RCC 7860 (cell line): ENCODE results near the gene ENHO.

Experiments
- DNase-seq: peaks from one replicate; pipeline ENCODE4 v3.0.0-alpha.2; 2015; ENCODE audit warnings: low spot score
- FAIRE-seq: peaks from 2 replicates; lab custom pipeline; 2012; peaks lifted over from hg19 to GRCh38; lab: Jason Lieb, UNC

ENHO gene

DNA sequence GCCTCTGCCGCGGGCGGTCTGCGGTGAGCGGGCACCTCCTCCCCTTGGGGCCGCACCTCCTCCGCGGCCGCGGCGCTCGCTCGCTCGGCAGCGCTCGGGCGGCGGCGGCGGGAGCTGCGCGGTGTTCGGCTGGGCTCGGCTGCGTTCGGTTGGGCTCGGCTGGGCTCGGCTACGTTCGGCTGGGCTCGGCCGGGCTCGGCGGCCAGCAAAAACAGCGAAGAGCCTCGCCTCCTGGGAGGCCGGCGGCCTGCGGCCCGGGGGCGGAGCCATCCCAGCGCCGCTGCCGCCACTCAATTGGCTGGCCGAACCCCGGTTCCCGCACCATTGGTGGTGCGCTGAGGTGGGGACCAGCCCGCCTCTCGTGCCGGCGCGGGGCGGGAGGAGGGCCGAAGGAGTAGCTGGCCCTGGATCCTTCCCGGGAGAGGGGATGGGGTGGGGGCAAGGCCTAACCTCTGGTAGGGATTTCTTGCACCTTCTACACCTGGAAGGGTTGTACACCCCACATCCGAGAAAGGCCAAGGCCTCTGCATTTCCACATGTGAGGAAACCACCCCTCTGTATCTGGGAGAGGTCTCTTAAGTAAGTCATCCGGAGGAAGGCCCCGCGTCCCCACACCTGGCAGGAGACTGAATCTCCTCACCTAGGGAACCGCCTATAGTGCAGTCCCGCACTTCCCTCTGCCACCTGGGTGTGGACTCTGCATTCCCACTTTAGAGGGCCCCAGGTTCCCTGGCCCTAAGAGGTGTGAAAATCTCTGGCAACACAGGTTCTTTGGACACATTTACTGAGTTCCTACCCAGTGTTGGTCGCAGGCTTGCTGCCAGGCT lies at the start of gene ENHO:
Gene ENHO (minus strand): TSS at position 20 of the 827 bp plus-strand sequence. CDS start 1,295 bp downstream, outside the sequence.
- DNase-seq (peak; percentile 70), FAIRE-seq (no peak)

DNA sequence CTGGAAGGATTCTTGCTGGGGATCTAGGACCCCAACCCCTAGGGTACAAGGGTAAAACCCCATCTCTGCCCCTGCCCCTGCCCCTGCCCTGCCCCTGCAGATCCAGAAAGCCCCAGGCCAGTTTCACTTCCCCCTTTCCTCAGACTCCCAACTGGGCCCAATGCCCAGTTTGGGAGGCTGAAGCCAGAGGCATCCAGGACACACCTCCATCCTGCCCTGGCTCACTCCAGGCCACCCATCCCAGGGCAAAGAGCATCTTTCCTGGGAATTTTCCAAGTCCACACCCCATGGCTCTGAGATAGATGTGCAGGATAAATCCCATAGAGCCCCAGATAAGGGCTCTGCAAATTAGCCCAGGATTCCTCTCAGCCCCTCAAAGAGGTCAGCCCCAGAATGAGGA lies 49.3 kb upstream of the ENHO start:
- FAIRE-seq (no peak), DNase-seq (no peak)

DNA sequence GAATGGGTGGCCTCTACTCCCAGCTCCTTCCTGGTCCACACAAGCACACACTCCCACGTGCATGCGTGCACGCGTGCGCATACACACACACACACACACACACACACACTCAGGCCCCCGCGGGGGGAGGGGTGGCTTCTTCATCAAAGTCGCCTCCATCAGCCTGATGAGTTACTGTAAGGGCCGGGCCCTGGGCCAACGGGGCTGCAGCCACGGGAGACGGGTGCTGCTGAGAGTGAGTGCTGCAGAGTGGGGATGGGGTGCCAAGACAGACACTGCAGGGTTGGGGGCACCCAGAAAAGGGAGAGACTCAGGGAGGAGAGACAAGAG lies 48.7 kb upstream of the ENHO start:
- no peak for FAIRE-seq
- DNase-seq: no peak

DNA sequence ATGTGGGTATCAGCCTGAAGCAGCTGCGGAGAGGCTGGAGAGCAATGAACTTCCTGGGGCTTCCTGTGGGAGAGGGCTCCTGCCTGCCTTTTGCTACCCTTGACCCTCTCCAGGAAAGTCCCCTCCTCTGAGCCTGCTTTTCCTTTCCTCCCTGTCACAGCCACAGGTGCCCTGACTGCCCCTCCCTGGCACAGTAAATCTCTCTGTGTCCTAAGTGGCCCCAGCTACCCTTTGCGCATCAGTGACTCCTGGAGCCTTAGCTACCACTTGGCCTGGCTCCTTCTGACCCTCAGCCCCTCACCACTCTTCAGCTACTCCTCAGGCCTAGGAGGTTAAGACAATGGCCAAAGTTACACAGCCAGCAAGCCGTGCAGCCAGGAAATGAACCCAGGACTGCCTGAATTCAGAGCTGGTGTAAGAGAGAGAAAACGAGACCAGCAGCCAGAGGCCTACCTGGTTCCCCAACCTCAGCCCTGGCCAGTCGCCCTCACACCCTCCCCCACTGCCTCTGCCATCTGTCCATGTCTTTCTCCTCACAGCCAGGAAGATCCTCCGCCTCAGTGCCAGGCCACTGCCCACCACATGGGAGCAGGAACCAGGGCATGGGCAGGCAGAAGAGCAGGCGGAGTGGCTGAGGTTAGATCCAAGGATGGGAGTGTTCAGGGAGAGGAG lies 48.2 kb upstream of the ENHO start:
- no peak for FAIRE-seq

DNA sequence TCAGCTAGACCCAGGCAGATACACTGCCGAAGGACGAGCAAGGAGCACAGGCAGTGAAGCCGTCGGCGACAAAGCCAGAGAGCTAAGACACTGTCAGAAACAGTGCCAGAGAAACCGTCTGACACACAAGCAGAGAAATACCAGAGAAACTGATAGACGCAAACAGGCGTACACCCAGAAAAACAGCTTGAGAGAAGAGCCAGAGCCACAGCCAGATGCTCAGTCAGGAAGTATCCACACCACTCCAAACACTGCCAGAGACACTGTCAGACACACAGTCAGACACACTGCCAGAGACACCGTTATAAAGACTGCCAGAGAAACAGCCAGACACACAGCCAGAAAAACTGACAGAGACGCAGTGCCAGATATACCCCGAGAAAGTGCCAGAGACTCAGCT lies 47.6 kb upstream of the ENHO start:
- FAIRE-seq (no peak), DNase-seq (no peak)

More for the DNA sequence above, 48.2 kb upstream of the ENHO start:
- DNase-seq: no peak

DNA sequence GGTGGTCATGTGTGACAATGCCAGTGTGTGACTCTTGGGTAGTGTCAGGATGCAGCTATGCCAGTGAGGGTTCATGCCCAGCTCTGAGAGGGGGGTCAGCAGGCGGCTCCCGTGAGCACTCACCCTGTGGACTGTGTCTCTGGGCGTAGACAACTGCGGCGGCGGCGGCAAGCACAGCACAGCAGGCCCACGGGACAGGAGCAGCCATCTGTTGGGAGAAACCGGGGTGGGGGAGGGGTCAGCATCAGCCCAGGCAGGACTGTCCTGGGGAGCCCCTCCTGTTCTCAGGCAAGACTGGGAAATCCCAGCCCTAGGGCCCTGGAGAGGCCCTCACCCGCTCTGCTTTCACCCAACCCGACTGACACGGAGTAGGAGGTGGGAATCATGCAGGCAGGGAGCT lies 46.0 kb upstream of the ENHO start:
- DNase-seq: no peak

DNA sequence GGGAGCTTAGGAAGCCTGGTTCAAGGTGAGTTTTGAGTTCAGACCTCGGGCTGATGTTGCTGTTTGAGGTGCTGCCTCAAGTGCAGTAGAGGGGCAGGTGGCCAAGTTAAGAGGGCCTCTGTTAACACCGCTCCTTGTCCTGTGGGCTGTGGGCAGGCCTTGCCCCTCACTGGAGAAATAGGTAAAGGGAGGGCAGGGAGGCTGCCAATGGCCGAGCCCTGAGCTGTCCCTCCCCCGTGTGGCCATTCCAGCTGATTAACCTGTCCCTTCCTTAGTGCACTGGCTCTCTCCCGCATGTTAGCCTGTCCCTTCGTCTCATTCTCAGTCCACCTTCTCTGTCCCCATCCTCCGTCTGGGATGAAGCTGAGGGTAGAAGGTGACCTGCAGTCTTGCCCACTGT lies 45.3 kb upstream of the ENHO start:
- DNase-seq (no peak), FAIRE-seq (no peak)

More for the DNA sequence above, 46.0 kb upstream of the ENHO start:
- FAIRE-seq: no peak

DNA sequence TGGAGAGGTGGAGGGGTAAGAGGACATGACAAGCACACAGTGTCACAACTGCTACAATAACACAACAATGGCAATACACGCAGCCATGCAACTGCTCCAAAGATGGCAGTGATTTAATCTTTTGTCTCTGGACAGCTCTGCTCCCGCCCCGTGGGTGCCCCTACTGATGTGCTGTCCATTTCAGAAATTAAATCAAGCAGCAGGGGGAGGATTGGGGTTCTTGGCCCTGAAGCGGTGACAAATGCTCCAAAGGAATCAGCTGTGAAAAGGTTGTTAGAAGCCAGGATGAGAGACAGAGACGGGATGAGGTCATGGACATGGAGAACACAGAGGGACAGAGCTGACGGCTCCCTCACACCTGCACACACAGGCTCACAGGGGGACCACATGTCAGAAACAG lies 44.2 kb upstream of the ENHO start:
- DNase-seq (no peak), FAIRE-seq (no peak)

DNA sequence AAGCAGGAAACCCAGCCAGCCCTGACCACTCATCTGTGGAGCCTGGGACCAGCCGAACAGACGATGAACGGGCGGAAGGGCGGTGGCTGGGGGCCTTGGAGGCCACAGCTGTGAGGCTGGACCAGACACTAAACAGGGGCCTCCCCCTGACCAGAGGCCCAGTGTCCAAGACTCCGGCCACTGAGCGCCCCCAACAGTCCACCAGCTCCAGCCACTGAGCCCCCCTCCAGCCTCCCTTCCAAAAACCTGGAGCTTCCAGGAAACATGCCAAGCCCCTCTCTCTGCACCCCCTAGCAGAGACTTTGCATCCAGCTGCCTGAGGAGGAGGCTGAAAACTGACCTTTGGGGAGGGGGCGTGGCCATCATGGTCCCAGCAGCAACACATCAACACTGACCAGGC lies 43.5 kb upstream of the ENHO start:
- FAIRE-seq (no peak), DNase-seq (no peak)

DNA sequence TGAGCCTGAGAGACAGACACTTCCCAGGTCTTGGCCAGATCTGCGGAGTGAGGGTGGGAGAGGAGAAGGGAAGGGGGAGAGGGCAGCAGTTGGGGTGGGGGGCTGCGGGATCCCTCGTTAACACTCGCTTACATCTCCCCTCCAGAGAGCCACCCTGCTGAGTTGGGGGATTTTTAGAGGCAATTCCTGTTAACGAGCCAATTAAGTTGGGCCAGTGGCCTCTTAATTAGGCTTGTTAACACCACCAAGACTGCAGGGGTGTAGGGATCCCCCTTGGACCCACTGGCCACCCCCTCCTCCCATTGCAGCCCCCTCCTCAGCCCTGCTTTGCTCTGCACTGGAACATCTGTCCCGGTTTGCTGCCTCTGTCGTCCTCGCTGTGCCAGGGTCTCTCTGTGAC lies 43.1 kb upstream of the ENHO start:
- no peak for DNase-seq
- no peak for FAIRE-seq

DNA sequence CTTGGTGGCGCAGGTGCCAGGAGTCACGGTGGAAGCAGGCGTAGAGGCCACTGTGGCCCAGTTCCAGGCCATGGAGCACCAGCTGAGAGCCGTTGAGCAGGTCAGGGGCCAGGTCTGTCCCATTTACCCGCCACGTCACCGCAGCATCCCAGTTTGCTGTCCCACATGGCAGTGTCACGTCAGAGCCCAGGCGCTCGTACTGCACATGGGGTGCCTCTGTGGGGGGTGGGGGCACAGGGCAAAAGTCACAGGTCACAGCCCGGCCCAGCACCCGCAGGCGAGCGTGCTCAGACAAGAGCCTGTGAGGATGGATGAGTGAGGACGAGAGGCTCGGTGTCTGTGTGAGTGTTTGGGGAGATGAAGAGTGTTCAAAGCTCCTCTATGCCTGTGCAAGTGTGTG lies 41.8 kb upstream of the ENHO start:
- FAIRE-seq: no peak

DNA sequence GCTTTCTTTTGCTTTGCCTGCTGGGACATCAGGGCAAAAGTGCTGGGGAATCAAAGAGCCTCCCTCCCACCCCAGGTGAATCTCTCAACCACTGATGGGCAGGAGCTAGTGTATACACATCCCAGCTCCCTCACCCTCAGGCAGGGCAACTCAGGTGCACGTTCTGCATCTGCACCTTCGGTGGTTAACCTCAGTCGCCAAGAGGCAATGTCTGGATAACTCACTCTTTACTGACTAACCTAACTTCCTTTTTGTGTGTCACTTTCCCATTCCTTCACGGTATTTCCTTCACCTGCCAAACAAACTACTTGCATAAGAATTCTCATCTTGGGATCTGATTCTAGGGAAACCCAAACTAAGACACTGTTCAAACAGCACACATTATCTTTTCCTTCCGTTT lies 40.5 kb upstream of the ENHO start:
- FAIRE-seq (no peak), DNase-seq (no peak)

More for the DNA sequence above, 41.8 kb upstream of the ENHO start:
- DNase-seq: no peak

DNA sequence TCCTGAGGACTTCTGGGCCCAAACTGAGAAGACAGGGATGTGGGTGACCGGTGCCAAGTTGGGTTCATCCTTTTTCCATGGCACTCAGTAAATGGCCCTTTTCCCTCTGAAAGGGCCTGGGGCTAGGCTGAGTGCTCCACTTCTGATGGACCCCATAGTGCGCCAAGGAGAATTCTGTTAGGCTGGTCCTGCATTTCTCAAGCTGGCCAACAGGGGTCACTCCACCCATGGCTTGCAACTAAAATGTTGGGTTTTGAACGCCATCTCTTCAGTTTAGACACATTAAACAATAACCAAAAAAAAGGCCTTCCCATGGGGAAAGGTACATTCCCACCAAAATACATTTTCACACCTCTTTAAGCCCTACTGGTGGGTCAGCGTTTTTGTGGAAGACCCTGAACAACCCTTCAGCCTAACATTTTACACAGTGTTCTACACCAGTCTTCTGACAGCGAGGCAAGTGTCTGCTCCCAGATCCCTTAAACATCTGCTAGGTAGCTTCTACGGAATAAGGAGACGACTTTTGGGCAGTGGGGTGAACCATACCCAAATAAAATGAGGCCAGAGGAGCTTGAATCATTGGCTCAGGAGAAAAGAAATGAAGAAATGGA lies 39.5 kb upstream of the ENHO start:
- FAIRE-seq: no peak

DNA sequence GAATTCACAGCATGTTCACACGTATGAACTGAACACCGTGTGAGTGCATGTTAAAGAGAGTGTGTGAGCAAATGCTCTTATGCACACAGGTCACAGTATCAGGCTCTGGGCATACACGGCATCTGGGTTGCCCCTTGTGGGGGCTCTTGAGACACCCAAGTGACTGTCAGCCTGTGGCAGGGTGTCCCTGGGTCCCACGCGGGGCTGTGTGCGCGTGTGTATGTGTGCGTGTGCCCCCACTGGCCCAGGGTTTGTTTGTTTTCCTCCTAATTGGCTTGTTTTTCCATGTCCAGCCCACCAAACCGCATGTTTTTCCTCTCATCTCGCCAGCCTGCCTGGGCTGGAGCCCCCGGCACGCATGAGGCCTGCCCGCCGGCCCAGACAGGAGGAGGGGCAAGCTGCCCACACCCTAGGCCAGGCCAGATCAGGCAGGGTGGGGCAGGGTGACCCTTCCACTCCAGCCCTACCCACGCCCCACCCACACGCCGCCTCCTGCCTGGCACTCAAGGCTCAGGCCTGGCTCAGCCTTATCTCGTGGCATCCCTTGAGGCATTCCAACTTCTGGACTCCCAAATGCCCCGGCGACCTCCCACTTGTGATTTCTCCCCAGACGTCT lies 37.9 kb upstream of the ENHO start:
- DNase-seq (no peak), FAIRE-seq (no peak)

More for the DNA sequence above, 39.5 kb upstream of the ENHO start:
- no peak for DNase-seq

DNA sequence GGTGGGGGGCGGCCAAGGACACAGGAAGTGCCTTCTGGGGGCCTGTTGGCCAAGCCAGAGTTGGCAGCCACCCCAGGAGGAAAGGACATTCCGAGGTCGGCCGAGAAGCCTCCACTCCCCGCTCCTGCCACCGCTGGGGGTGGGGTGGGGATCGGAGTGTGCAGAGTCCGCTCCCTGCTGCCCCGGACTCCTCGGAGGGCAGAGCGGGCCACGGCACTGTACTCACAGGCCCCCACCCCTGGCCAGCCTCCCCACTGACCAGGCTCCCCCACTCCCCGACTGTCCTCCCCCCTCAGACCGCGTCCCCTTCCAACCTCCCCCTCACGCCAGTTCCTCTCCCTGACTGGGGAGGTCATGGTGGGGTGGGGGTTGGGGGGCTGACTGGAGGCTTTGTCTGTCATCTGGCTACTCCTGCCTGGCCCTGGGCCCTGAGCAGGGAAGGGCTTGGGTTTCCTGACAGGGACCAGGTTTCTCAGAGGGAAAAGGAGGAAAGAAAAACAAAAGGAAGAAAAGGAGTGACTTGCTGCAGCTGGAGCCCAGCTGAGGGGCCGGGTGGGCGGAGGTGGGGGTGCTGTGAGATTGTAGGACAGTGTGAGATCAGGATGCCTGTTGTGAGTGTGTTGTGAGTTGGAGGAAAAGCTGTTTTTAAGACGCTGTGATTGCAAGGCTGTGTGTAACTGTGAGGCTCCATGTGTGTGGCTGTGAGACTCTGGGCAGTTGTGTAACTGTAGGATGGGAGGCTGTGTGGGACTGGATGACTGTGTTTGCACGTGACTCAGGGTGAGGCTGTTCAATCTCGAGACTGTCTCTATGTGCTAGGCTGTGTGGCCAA lies 37.0 kb upstream of the ENHO start:
- no peak for DNase-seq
- no peak for FAIRE-seq

DNA sequence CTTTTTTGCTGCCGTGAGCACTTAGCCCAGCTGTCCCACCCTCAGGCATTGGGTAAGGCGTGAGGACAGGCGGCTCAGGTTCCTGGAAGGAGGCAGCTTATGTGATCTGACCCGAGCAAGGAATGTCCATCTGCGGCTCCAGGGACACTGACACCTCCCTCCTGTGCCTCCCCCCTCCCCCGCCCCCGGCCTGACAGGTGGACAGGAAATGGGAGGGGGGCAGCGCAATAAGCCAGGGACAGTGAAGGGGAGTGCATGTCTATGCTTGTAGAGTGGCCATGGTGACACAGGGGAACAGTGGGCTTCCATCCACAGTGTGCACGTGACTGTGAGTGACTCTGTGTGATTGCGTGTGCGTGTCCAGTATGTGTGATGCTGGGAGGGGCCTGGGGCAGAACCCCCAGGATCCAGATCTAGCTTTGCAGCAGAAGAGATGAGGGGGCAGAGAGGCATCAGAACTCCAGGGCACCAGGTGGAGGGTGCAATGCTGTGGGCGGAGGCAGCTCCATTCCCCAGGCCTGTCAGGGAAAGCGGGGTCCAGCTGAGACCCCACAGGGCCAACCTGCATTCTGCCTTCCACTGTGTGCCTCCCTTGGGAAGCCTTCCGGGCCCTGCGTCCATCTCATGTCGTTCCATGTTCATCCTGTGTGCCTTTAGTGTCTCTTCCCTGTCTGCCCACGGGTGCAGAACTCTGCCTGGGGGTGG lies 36.3 kb upstream of the ENHO start:
- FAIRE-seq (no peak), DNase-seq (no peak)

DNA sequence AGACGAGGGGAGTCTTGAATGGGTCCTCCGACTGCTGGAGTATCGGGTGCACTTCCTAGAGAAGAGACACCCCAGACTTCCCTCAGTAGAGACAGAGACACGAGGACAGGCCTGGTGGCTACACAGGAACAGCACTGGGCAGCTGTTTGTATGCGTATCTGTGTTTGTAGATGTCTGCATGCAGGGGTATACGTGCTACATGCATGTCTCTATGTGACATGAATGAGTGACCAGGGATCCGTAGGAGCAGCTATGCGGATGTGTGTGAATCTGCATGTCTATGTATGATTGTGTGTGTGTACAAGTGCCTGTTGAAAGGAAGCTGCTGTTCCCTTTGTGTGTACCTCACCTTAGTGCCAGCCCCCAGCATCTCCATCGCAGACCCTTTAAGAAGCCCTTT lies 35.6 kb upstream of the ENHO start:
- FAIRE-seq (no peak), DNase-seq (no peak)

DNA sequence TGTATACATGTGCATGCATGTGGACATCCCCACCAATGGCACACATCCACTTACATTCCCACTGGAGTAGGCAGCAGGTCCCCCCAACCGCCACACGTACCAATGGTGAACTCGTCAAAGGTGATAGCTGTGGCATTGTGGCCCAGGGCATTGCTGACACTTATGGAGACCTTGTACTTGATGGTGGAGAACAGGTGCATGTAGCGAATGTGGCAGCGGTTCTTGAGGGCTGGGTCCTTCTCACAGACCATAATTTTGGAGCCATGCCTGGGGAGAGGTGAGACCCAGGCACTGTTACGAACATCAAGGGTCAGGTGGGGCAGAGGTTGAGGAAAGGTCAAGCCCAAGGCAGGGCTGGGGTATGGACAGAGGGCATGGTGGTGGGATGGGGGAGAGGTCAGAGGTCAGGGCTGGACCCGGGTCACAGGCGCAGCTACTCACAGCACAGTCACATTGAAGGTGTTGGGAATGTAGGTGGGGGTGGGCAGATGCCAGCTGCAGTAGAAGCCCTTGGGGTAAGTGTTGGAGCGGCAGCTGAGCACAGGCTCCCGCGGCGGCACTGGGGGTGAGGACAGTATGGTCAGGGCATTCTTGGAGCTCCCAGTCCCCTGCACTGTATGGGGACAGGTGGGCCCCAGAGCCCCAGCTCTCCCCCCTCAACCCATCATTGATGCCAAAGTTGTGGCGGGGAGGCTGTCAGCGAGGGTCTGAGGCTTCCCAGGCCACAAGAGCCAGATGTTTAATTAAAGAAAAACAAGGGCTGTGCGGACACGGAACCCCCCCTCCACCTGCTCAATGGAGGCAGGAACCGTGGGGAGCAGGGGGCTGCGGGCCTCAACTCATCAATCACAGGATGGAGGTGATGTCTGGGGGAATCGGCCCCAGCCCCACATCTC lies 34.9 kb upstream of the ENHO start:
- FAIRE-seq: no peak

DNA sequence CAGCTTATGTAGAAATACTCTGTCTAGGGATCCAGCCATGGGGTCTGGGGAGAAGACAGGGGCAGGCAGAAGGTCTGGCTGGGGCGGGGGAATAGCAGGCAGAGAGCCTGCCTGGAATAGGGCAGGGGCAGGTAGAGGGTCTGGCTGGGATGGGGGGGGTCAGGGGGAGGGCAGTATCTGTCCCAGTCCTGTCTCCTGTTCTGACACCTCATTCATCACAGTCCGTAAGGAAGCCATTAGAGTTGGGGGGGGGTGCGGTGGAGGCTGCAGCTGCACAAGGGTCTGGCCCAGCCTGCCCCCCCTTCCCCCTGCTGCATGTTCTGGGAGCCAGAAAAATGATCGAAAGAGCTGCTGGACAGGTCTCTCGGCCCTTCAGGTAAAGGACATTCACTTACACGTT lies 34.2 kb upstream of the ENHO start:
- DNase-seq (no peak), FAIRE-seq (no peak)

More for the DNA sequence above, 34.9 kb upstream of the ENHO start:
- no peak for DNase-seq
